H9 (cell line): Measurements from ENCODE around the gene IL1RAPL2. TPM values are rescaled to one million over a fixed set of nuclear protein-coding genes. Genes with fewer than 3 reads are reported as not detected.

ENCODE experiments used
- DNase-seq: peaks from one replicate; pipeline ENCODE4 v3.0.0-alpha.2; 2017
- H2AFZ ChIP-seq: one replicate; pipeline ENCODE4 v1.6.1; 2013; ENCODE audit warnings: mild to moderate bottlenecking, low read length, control low read depth, moderate library complexity
- H2AK5ac ChIP-seq: 2 replicates; pipeline ENCODE4 v1.6.1; 2013; ENCODE audit warnings: low read length, control low read depth, mixed read lengths; ENCODE audit not compliant: insufficient read length
- H2BK120ac ChIP-seq: one replicate; pipeline ENCODE4 v1.6.1; 2013; ENCODE audit warnings: low read depth, mild to moderate bottlenecking, low read length, control low read depth, inconsistent platforms; ENCODE audit not compliant: poor library complexity, severe bottlenecking
- H2BK12ac ChIP-seq: 2 replicates; pipeline ENCODE4 v1.6.1; 2013; ENCODE audit warnings: low read length, control low read depth, mixed read lengths, low read depth; ENCODE audit not compliant: insufficient read length
- H2BK15ac ChIP-seq: 2 replicates; pipeline ENCODE4 v1.6.1; 2013; ENCODE audit warnings: low read depth, low read length, control low read depth
- H2BK20ac ChIP-seq: one replicate; pipeline ENCODE4 v1.6.1; 2013; ENCODE audit warnings: low read depth, mild to moderate bottlenecking, low read length, control low read depth, inconsistent platforms; ENCODE audit not compliant: poor library complexity, severe bottlenecking
- H2BK5ac ChIP-seq: 2 replicates; pipeline ENCODE4 v1.6.1; 2013; ENCODE audit warnings: low read length, control low read depth, mixed read lengths; ENCODE audit not compliant: insufficient read length
- H3K14ac ChIP-seq: 2 replicates; pipeline ENCODE4 v1.6.1; 2013; ENCODE audit warnings: low read length, control low read depth; ENCODE audit not compliant: insufficient read depth
- H3K18ac ChIP-seq: 2 replicates; pipeline ENCODE4 v1.6.1; 2013; ENCODE audit warnings: low read depth, mild to moderate bottlenecking, mixed read lengths, low read length, control low read depth; ENCODE audit not compliant: insufficient read length
- H3K23ac ChIP-seq: 2 replicates; pipeline ENCODE4 v1.6.1; 2013; ENCODE audit warnings: low read length, control low read depth, mixed read lengths, low read depth; ENCODE audit not compliant: insufficient read length
- H3K23me2 ChIP-seq: 2 replicates; pipeline ENCODE4 v1.6.1; 2013; ENCODE audit warnings: low read depth, mild to moderate bottlenecking, mixed read lengths, low read length, control low read depth; ENCODE audit not compliant: insufficient read length, poor library complexity, severe bottlenecking
- H3K27ac ChIP-seq: 2 replicates; pipeline ENCODE4 v1.5.1; 2013; ENCODE audit warnings: low read length, control low read depth, mixed read lengths, low read depth; ENCODE audit not compliant: insufficient read length
- H3K27me3 ChIP-seq: 2 replicates; pipeline ENCODE4 v1.6.1; 2013; ENCODE audit warnings: low read length, control low read depth, inconsistent platforms; ENCODE audit not compliant: insufficient read depth
- H3K4ac ChIP-seq: 2 replicates; pipeline ENCODE4 v1.6.1; 2013; ENCODE audit warnings: low read depth, mild to moderate bottlenecking, control low read depth, inconsistent platforms, low read length, moderate library complexity
- H3K4me1 ChIP-seq: 2 replicates; pipeline ENCODE4 v1.6.1; 2013; ENCODE audit warnings: low read length, control low read depth, inconsistent platforms; ENCODE audit not compliant: insufficient read depth
- H3K4me2 ChIP-seq: 2 replicates; pipeline ENCODE4 v1.6.1; 2013; ENCODE audit warnings: low read length, control low read depth, mixed read lengths; ENCODE audit not compliant: insufficient read length, insufficient read depth
- H3K56ac ChIP-seq: 2 replicates; pipeline ENCODE4 v1.6.1; 2013; ENCODE audit warnings: low read depth, mild to moderate bottlenecking, mixed read lengths, low read length, control low read depth; ENCODE audit not compliant: insufficient read length
- H3K79me1 ChIP-seq: 2 replicates; pipeline ENCODE4 v1.6.1; 2013; ENCODE audit warnings: low read depth, mild to moderate bottlenecking, moderate library complexity, low read length, control low read depth, inconsistent platforms; ENCODE audit not compliant: insufficient read depth, poor library complexity, severe bottlenecking
- H3K79me2 ChIP-seq: 2 replicates; pipeline ENCODE4 v1.6.1; 2013; ENCODE audit warnings: low read length, control low read depth, inconsistent platforms; ENCODE audit not compliant: insufficient read depth
- H3K9ac ChIP-seq: 2 replicates; pipeline ENCODE4 v1.6.1; 2013; ENCODE audit warnings: low read length, control low read depth, mixed read lengths; ENCODE audit not compliant: insufficient read length; ENCODE audit errors: extremely low read depth
- H3K9me3 ChIP-seq: one replicate; pipeline ENCODE4 v1.6.1; 2013; ENCODE audit warnings: low read depth, low read length, inconsistent platforms; ENCODE audit not compliant: control insufficient read depth
- H3T11ph ChIP-seq: one replicate; pipeline ENCODE4 v1.6.1; 2013; ENCODE audit warnings: mild to moderate bottlenecking, low read length, control low read depth, inconsistent platforms
- H4K20me1 ChIP-seq: one replicate; pipeline ENCODE4 v1.6.1; 2013; ENCODE audit not compliant: control insufficient read depth, insufficient read length, insufficient read depth
- H4K5ac ChIP-seq: 2 replicates; pipeline ENCODE4 v1.6.1; 2013; ENCODE audit warnings: low read depth, mild to moderate bottlenecking, mixed read lengths, low read length, control low read depth; ENCODE audit not compliant: insufficient read length
- H4K8ac ChIP-seq: replicated peaks from 2 replicates; pipeline ENCODE4 v1.6.1; 2013; ENCODE audit warnings: low read length, control low read depth, mixed read lengths, low read depth; ENCODE audit not compliant: insufficient read length
- H4K91ac ChIP-seq: 2 replicates; pipeline ENCODE4 v1.6.1; 2013; ENCODE audit warnings: low read depth, mild to moderate bottlenecking, moderate library complexity, mixed read lengths, low read length, control low read depth; ENCODE audit not compliant: insufficient read length
- H3K27ac Mint-ChIP-seq, 3 experiments: 2 replicates in 2 of 3; 3 replicates in 1 of 3; pipeline ENCODE4 v1.8.0; 2020 to 2021; ENCODE audit warnings: mixed read lengths in 3 of 3, mild to moderate bottlenecking in 1 of 3, moderate library complexity in 1 of 3
- H3K27me3 Mint-ChIP-seq: 2 replicates; pipeline ENCODE4 v1.8.0; 2021; ENCODE audit warnings: low read depth, mild to moderate bottlenecking, moderate library complexity, mixed read lengths
- H3K36me3 Mint-ChIP-seq, 3 experiments: 2 replicates in 2 of 3; 3 replicates in 1 of 3; pipeline ENCODE4 v1.8.0; 2020 to 2021; ENCODE audit warnings: low read depth in 3 of 3, mixed read lengths in 3 of 3; ENCODE audit not compliant: insufficient read depth in 1 of 3
- H3K4me1 Mint-ChIP-seq, 2 experiments: 2 replicates each; pipeline ENCODE4 v1.8.0; 2020; ENCODE audit warnings: mixed read lengths in 2 of 2
- H3K4me3 Mint-ChIP-seq, 2 experiments: 2 replicates in 1 of 2; 3 replicates in 1 of 2; pipeline ENCODE4 v1.8.0; 2020 to 2021; ENCODE audit warnings: mild to moderate bottlenecking in 2 of 2, mixed read lengths in 2 of 2, moderate library complexity in 1 of 2
- H3K9me3 Mint-ChIP-seq, 2 experiments: 2 replicates in 1 of 2; 3 replicates in 1 of 2; pipeline ENCODE4 v1.8.0; 2020; ENCODE audit warnings: mild to moderate bottlenecking in 2 of 2, mixed read lengths in 2 of 2, moderate library complexity in 1 of 2
- CTCF ChIP-seq: fragments of 200-600 bp; sonication (generic); conservative IDR thresholded peaks from 3 replicates; pipeline ENCODE4 v1.8.0; 2021; ENCODE audit warnings: antibody characterized with exemption, mild to moderate bottlenecking
- total RNA-seq: library from RNA; stranded (reverse); gene quantifications from 2 replicates; pipeline ENCODE4 v1.2.1, GENCODE V29; 2021

The IL1RAPL2 gene
- total RNA-seq, 1 experiment from 2014 or later: not detected

DNA sequence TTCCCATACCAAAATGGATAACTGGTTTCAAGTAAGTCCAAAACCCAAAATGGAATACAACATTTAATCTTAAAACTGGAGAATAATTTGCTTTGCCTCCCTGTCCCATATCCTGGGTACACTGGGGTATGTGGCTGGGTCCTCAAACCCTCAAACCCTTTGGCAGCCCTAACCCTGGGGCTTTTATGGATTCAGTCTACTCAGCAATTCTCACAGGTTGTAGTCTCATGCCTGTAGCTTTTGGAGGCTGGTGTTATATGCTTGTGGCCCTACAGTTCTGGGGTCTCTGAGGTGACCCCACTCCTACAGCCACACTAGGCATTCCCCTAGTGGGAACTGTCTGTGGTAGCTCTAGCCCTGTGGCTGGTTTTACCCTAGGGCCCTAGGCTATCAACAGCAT, 1145.8 kb downstream of the IL1RAPL2 start:
- peaks cover 5 to 16% (median 5%) of the 10 kb centered on the region in 3 experiments; a peak in 4 of 7 replicates for H3K36me3 Mint-ChIP-seq
- H3K4me3 Mint-ChIP-seq: no peak overlapping the region
- no peak overlapping the region for H4K8ac ChIP-seq
- no peak overlapping the region for H2BK120ac ChIP-seq
- no peak overlapping the region for H3K27ac Mint-ChIP-seq
- no peak overlapping the region for H3K18ac ChIP-seq
- no peak overlapping the region for H3K4me2 ChIP-seq
- no peak overlapping the region for H4K91ac ChIP-seq
- H3K56ac ChIP-seq: no peak overlapping the region
- H3T11ph ChIP-seq: no peak overlapping the region
- H3K27ac ChIP-seq: no peak overlapping the region
- H3K23ac ChIP-seq: no peak overlapping the region
- H3K9me3 ChIP-seq: peaks cover 6% of the 10 kb centered on the region
- H2BK20ac ChIP-seq: no peak overlapping the region
- H3K79me1 ChIP-seq: no peaks in the 10 kb centered on the region
- H3K9ac ChIP-seq: no peak overlapping the region
- H3K23me2 ChIP-seq: no peaks in the 10 kb centered on the region
- H2BK5ac ChIP-seq: no peak overlapping the region
- no peaks in the 10 kb centered on the region for H4K20me1 ChIP-seq
- peaks cover 19 to 38% of the 10 kb centered on the region in 2 experiments for H3K9me3 Mint-ChIP-seq
- no peak overlapping the region for H3K14ac ChIP-seq
- H3K27me3 Mint-ChIP-seq: no peaks in the 10 kb centered on the region
- no peak for TF ChIP-seq CTCF
- no peak overlapping the region for H2BK15ac ChIP-seq
- no peak overlapping the region for H3K4ac ChIP-seq
- no peaks in the 10 kb centered on the region for H3K79me2 ChIP-seq
- no peaks in the 10 kb centered on the region for H3K4me1 Mint-ChIP-seq
- H4K5ac ChIP-seq: no peak overlapping the region
- H2BK12ac ChIP-seq: no peak overlapping the region
- no peaks in the 10 kb centered on the region for H3K27me3 ChIP-seq
- H2AFZ ChIP-seq: no peak overlapping the region
- no peak overlapping the region for H2AK5ac ChIP-seq
- no peak for DNase-seq
- H3K4me1 ChIP-seq: no peaks in the 10 kb centered on the region
